ENCODE data around the gene PAQR6.

- TF ChIP-seq, protein P1, sequence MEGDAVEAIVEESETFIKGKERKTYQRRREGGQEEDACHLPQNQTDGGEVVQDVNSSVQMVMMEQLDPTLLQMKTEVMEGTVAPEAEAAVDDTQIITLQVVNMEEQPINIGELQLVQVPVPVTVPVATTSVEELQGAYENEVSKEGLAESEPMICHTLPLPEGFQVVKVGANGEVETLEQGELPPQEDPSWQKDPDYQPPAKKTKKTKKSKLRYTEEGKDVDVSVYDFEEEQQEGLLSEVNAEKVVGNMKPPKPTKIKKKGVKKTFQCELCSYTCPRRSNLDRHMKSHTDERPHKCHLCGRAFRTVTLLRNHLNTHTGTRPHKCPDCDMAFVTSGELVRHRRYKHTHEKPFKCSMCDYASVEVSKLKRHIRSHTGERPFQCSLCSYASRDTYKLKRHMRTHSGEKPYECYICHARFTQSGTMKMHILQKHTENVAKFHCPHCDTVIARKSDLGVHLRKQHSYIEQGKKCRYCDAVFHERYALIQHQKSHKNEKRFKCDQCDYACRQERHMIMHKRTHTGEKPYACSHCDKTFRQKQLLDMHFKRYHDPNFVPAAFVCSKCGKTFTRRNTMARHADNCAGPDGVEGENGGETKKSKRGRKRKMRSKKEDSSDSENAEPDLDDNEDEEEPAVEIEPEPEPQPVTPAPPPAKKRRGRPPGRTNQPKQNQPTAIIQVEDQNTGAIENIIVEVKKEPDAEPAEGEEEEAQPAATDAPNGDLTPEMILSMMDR (IDR thresholded peaks at IDR 0.05; ENCODE audit: control extremely low read depth in 1 of 3, insufficient read depth in 1 of 3, low read depth in 1 of 3, low read length in 3 of 3) = no peak
- no peak for TF ChIP-seq GABPA (IDR thresholded peaks at IDR 0.05; ENCODE audit: borderline replicate concordance, insufficient read depth, low read length)
- TF ChIP-seq CEBPB (IDR thresholded peaks at IDR 0.05; ENCODE audit: low read depth, low read length) = no peak
- TF ChIP-seq POLR2A (IDR thresholded peaks at IDR 0.05; ENCODE audit: control extremely low read depth in 1 of 2, low read depth in 2 of 2, low read length in 2 of 2) = no peak
- no peak for TF ChIP-seq TAF1 (IDR thresholded peaks at IDR 0.05; ENCODE audit: low read depth, low read length)
- TF ChIP-seq YY1 (IDR thresholded peaks at IDR 0.05; ENCODE audit: low read depth, low read length) = no peak
- TF ChIP-seq PHF8 (conservative IDR thresholded peaks at IDR 0.05; ENCODE audit: low read depth, low read length) = no peak
Observed at GRCh38 chr1:156257711-156258110, 9.9 kb upstream of the PAQR6 start.
